Uterus (tissue), 2 donors: ENCODE measurements around the gene LMAN1L.

Experiments
- CTCF ChIP-seq, 4 experiments: fragments of 200-600 bp in 2 of 4; fragments of 450-650 bp in 2 of 4; sonication (generic) in 2 of 4; IDR thresholded peaks; one replicate each; pipeline ENCODE4 v1.5.1; 2016 to 2019; ENCODE audit warnings: antibody characterized with exemption in 4 of 4, mild to moderate bottlenecking in 2 of 4, moderate library complexity in 1 of 4
- POLR2A ChIP-seq, 2 donors: fragments of 450-650 bp; IDR thresholded peaks; one replicate each; pipeline ENCODE4 v1.6.1; 2016; ENCODE audit warnings: antibody characterized with exemption in 2 of 2, mild to moderate bottlenecking in 1 of 2, moderate library complexity in 1 of 2

DNA sequence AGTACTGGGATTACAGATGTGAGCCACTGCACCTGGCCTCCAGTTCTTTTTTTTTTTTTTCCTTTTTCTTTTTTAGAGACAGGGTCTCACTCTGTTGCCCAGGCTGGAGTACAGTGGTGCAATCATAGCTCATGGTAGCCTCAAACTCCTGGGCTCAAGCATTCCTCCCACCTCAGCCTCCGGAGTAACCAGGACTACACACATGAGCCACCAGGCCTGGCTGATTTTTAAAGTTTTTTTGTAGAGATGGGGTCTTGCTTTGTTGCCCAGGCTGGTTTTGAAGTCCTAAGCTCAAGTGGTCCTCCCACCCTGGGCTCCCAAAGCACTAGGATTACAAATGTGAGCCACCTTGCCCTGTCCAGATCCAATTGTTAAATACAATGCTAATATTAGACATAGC lies 43.9 kb downstream of the LMAN1L start:
- TF ChIP-seq CTCF (IDR thresholded peaks at IDR 0.05) (no peak), POLR2A (IDR thresholded peaks at IDR 0.05) (no peak)
